ENCODE results near the gene SENP3. TPM values are rescaled to one million over a fixed set of nuclear protein-coding genes. Genes with fewer than 3 reads are reported as not detected.

The SENP3 gene
- total and polyA plus RNA-seq, 4 donors = 4.9 to 29.2 (median 19.7) TPM

- TF ChIP-seq, protein P1, sequence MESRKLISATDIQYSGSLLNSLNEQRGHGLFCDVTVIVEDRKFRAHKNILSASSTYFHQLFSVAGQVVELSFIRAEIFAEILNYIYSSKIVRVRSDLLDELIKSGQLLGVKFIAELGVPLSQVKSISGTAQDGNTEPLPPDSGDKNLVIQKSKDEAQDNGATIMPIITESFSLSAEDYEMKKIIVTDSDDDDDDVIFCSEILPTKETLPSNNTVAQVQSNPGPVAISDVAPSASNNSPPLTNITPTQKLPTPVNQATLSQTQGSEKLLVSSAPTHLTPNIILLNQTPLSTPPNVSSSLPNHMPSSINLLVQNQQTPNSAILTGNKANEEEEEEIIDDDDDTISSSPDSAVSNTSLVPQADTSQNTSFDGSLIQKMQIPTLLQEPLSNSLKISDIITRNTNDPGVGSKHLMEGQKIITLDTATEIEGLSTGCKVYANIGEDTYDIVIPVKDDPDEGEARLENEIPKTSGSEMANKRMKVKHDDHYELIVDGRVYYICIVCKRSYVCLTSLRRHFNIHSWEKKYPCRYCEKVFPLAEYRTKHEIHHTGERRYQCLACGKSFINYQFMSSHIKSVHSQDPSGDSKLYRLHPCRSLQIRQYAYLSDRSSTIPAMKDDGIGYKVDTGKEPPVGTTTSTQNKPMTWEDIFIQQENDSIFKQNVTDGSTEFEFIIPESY (IDR thresholded peaks at IDR 0.05) = no peak
- no peak for TF ChIP-seq RXRA (IDR thresholded peaks at IDR 0.05)
Observed at GRCh38 chr17:7551396-7551795, 10.3 kb upstream of the SENP3 start (continued).

DNA sequence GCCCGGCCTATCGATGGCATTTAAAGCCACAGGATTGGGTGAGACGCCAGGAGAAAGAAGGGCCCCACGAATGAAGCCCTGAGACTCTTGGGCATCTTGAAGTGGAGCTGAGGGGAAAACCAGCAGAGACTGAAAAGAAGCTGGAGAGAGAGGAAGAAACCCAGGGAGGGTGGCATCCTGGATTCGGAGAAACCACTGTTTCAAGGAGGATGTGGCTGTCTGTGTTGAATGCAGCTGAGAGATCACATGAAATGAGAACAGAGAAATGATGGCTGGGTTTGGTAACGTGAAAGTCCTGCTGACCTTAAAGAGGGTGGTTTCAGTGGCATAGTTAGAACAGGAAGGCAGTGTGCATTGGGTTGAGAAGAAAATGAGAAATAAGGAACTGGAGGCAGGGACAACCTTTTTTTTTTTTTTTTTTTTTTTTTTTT is 9.1 kb upstream of the SENP3 start:
- Histone ChIP-seq H3K9ac (ENCODE audit: low read depth in 1 of 2, low read length in 2 of 2) (no peak overlapping the region), H3K4me1 (ENCODE audit: control insufficient read depth in 4 of 4, insufficient read depth in 4 of 4, low read length in 3 of 4) (peaks cover 0 to 21% (median 9%) of the 10 kb centered on the region in 4 donors), H3K27me3 (ENCODE audit: control insufficient read depth in 4 of 4, insufficient read depth in 4 of 4, low read length in 3 of 4) (no peaks in the 10 kb centered on the region), H3K4me3 (ENCODE audit: low read depth in 1 of 3, low read length in 3 of 3) (no peak overlapping the region), H3K27ac (ENCODE audit: low read depth in 1 of 2, low read length in 2 of 2) (no peak overlapping the region), H3K9me3 (ENCODE audit: control insufficient read depth in 4 of 4, low read length in 3 of 4) (no peaks in the 10 kb centered on the region), H3K36me3 (ENCODE audit: control insufficient read depth in 4 of 4, insufficient read depth in 3 of 4, low read depth in 1 of 4, low read length in 3 of 4) (no peaks in the 10 kb centered on the region)
- no peak for DNase-seq (ENCODE audit: low spot score)
- 77% methylated on average over 6 of the region's 6 CpGs for WGBS
- TF ChIP-seq GABPA (IDR thresholded peaks at IDR 0.05 in 1 of 2, conservative IDR thresholded peaks at IDR 0.05 in 1 of 2) (no peak), YY1 (IDR thresholded peaks at IDR 0.05) (no peak), RXRA (IDR thresholded peaks at IDR 0.05) (no peak), FOXA2 (IDR thresholded peaks at IDR 0.05) (no peak), JUND (IDR thresholded peaks at IDR 0.05) (no peak), HNF4G (IDR thresholded peaks at IDR 0.05) (no peak), REST (IDR thresholded peaks at IDR 0.05) (no peak), NR2F2 (IDR thresholded peaks at IDR 0.05) (no peak), ATF3 (IDR thresholded peaks at IDR 0.05) (no peak), FOXA1 (IDR thresholded peaks at IDR 0.05) (no peak), SP1 (IDR thresholded peaks at IDR 0.05) (no peak), EGR1 (IDR thresholded peaks at IDR 0.05; ENCODE audit: low read depth in 2 of 2) (no peak), HNF4A (conservative IDR thresholded peaks at IDR 0.05) (no peak), RAD21 (IDR thresholded peaks at IDR 0.05) (no peak), TAF1 (conservative IDR thresholded peaks at IDR 0.05) (no peak)
- TF ChIP-seq, protein P1 (IDR thresholded peaks at IDR 0.05) = no peak
- TF ChIP-seq, protein P2, sequence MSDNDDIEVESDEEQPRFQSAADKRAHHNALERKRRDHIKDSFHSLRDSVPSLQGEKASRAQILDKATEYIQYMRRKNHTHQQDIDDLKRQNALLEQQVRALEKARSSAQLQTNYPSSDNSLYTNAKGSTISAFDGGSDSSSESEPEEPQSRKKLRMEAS (IDR thresholded peaks at IDR 0.05) = no peak
- TF ChIP-seq, protein P3, sequence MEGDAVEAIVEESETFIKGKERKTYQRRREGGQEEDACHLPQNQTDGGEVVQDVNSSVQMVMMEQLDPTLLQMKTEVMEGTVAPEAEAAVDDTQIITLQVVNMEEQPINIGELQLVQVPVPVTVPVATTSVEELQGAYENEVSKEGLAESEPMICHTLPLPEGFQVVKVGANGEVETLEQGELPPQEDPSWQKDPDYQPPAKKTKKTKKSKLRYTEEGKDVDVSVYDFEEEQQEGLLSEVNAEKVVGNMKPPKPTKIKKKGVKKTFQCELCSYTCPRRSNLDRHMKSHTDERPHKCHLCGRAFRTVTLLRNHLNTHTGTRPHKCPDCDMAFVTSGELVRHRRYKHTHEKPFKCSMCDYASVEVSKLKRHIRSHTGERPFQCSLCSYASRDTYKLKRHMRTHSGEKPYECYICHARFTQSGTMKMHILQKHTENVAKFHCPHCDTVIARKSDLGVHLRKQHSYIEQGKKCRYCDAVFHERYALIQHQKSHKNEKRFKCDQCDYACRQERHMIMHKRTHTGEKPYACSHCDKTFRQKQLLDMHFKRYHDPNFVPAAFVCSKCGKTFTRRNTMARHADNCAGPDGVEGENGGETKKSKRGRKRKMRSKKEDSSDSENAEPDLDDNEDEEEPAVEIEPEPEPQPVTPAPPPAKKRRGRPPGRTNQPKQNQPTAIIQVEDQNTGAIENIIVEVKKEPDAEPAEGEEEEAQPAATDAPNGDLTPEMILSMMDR (IDR thresholded peaks at IDR 0.05; ENCODE audit: low read depth, low read length, missing input control) = no peak

Measured in liver (tissue), 9 donors.